Measurements from ENCODE around the gene HS6ST2.

Gene HS6ST2

DNA sequence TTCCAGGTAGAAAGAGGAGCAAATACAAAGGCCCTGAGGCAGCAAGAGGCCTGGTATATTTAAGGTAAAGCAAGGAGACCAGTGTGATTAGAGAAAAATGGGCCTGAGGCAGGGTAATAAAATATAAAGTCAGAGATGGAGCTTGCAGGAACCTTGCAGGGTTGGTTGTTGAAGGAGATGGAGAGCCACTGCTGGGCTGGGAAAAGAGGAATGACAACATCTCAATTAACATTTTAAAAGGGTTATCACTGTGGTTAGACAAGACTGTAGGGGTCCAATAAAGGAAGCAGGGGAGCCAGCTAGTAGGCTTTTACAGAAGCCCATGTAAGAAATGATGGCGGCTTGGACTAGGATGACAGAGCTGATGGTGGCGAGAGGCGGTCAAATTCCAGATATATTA lies 264.0 kb downstream of the HS6ST2 start:
- no CpG with 5 or more reads among the region's 3 CpGs for WGBS, 2 donors (ENCODE audit: extremely low coverage in 2 of 2, insufficient read length in 2 of 2, insufficient replicate concordance in 1 of 2)
- no peak for DNase-seq (ENCODE audit: low spot score)
- no peak overlapping the region for H2BK12ac ChIP-seq (ENCODE audit: low read length)

DNA sequence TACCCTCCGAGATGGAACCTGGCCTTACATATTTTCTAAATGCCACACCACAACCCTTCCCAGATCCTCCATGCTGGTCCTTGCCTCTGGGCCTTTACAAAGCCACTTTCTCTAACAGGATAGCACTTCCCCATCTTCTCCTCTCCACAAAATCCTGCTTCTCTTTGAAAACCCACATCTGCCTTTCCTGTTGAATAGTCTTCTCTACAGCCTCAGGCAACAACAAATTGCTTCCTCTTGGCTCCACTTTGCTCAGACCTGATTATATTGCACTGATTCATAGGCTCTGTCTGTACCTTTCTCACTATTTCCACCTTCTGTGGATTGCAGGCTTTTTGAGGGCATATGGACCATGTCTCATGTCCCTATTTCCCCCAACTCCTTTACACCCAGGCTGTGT lies 265.9 kb downstream of the HS6ST2 start:
- Histone ChIP-seq H3K9ac (ENCODE audit: low read depth, low read length, poor library complexity) (no peak overlapping the region), H3K18ac (ENCODE audit: low read length) (no peak overlapping the region), H3K27me3 (ENCODE audit: control insufficient read depth in 3 of 3, insufficient read depth in 3 of 3, low read depth in 1 of 3, low read length in 3 of 3) (peaks cover 0 to 24% (median 0%) of the 10 kb centered on the region in 3 experiments), H3K36me3 (replicated peaks in 1 of 2; ENCODE audit: control insufficient read depth in 2 of 2, insufficient read depth in 2 of 2, low read length in 2 of 2) (no peaks in the 10 kb centered on the region), H4K8ac (ENCODE audit: low read depth, low read length) (no peak overlapping the region), H3K23ac (ENCODE audit: low read depth, low read length, poor library complexity) (no peak overlapping the region), H4K91ac (ENCODE audit: low read depth, low read length, poor library complexity) (no peak overlapping the region), H3K27ac (replicated peaks; ENCODE audit: low read length) (no peak overlapping the region), H2AFZ (ENCODE audit: low read length) (no peak overlapping the region), H3K9me3 (replicated peaks in 1 of 2; ENCODE audit: control insufficient read depth in 2 of 2, insufficient read depth in 1 of 2, low read depth in 1 of 2, low read length in 2 of 2) (no peaks in the 10 kb centered on the region), H3K4me1 (ENCODE audit: control insufficient read depth in 2 of 2, insufficient read depth in 1 of 2, low read depth in 1 of 2, low read length in 2 of 2) (peaks cover 0 to 7% of the 10 kb centered on the region in 2 donors), H2AK5ac (ENCODE audit: low read depth, low read length) (no peak overlapping the region), H2BK15ac (ENCODE audit: low read length) (no peak overlapping the region), H3K14ac (ENCODE audit: low read length) (no peak overlapping the region), H3K4ac (ENCODE audit: low read length) (no peak overlapping the region), H2BK120ac (ENCODE audit: low read depth, low read length) (no peak overlapping the region), H3K79me1 (ENCODE audit: low read depth, low read length) (no peaks in the 10 kb centered on the region), H3K4me3 (ENCODE audit: low read length in 2 of 2) (no peak overlapping the region), H2BK5ac (ENCODE audit: low read length) (no peak overlapping the region), H2BK12ac (ENCODE audit: low read length) (no peak overlapping the region), H3K4me2 (ENCODE audit: insufficient read depth, low read length, poor library complexity, severe bottlenecking) (no peak overlapping the region)
- WGBS, 2 donors (ENCODE audit: extremely low coverage in 2 of 2, insufficient read length in 2 of 2, insufficient replicate concordance in 1 of 2), result no CpG with 5 or more reads among the region's 1 CpG
- DNase-seq (ENCODE audit: low spot score), result no peak

More for the DNA sequence above, 264.0 kb downstream of the HS6ST2 start:
- Histone ChIP-seq H2BK15ac (ENCODE audit: low read length) (no peak overlapping the region), H3K4me3 (ENCODE audit: low read length in 2 of 2) (no peak overlapping the region), H3K4me1 (ENCODE audit: control insufficient read depth in 2 of 2, insufficient read depth in 1 of 2, low read depth in 1 of 2, low read length in 2 of 2) (peaks cover 0 to 7% of the 10 kb centered on the region in 2 donors), H3K9me3 (replicated peaks in 1 of 2; ENCODE audit: control insufficient read depth in 2 of 2, insufficient read depth in 1 of 2, low read depth in 1 of 2, low read length in 2 of 2) (no peaks in the 10 kb centered on the region), H3K4ac (ENCODE audit: low read length) (no peak overlapping the region), H2BK5ac (ENCODE audit: low read length) (no peak overlapping the region), H2BK120ac (ENCODE audit: low read depth, low read length) (no peak overlapping the region), H3K9ac (ENCODE audit: low read depth, low read length, poor library complexity) (no peak overlapping the region), H3K23ac (ENCODE audit: low read depth, low read length, poor library complexity) (no peak overlapping the region), H3K4me2 (ENCODE audit: insufficient read depth, low read length, poor library complexity, severe bottlenecking) (no peak overlapping the region), H3K27me3 (ENCODE audit: control insufficient read depth in 3 of 3, insufficient read depth in 3 of 3, low read depth in 1 of 3, low read length in 3 of 3) (peaks cover 0 to 24% (median 0%) of the 10 kb centered on the region in 3 experiments), H3K18ac (ENCODE audit: low read length) (no peak overlapping the region), H3K36me3 (replicated peaks in 1 of 2; ENCODE audit: control insufficient read depth in 2 of 2, insufficient read depth in 2 of 2, low read length in 2 of 2) (no peaks in the 10 kb centered on the region), H3K27ac (replicated peaks; ENCODE audit: low read length) (no peak overlapping the region), H2AK5ac (ENCODE audit: low read depth, low read length) (no peak overlapping the region), H3K14ac (ENCODE audit: low read length) (no peak overlapping the region), H2AFZ (ENCODE audit: low read length) (no peak overlapping the region), H3K79me1 (ENCODE audit: low read depth, low read length) (no peaks in the 10 kb centered on the region), H4K8ac (ENCODE audit: low read depth, low read length) (no peak overlapping the region), H4K91ac (ENCODE audit: low read depth, low read length, poor library complexity) (no peak overlapping the region)

DNA sequence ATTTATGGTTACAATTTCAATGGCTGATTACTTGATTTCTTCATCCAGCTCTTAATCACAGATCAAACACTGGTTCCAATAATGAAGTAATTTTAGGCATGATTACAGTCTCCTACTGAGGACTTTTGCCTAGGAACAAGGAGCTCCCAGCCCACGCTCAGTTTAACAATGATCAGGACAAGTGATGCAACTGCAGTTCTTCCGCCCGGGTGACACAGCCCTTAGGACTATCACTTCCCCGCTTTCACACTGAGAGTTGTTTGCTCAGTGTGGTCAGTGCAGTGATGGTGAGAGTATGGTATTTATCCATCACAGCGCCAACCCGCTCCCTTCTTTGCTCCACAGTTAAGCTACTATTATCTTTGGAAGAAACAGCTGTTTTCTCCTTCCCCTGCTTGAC lies 266.4 kb downstream of the HS6ST2 start:
- Histone ChIP-seq H4K91ac (ENCODE audit: low read depth, low read length, poor library complexity) (no peak overlapping the region), H2BK15ac (ENCODE audit: low read length) (no peak overlapping the region), H3K9me3 (replicated peaks in 1 of 2; ENCODE audit: control insufficient read depth in 2 of 2, insufficient read depth in 1 of 2, low read depth in 1 of 2, low read length in 2 of 2) (no peaks in the 10 kb centered on the region), H3K4me1 (ENCODE audit: control insufficient read depth in 2 of 2, insufficient read depth in 1 of 2, low read depth in 1 of 2, low read length in 2 of 2) (peaks cover 0 to 7% of the 10 kb centered on the region in 2 donors), H2BK12ac (ENCODE audit: low read length) (no peak overlapping the region), H3K4ac (ENCODE audit: low read length) (no peak overlapping the region), H4K8ac (ENCODE audit: low read depth, low read length) (no peak overlapping the region), H3K27ac (replicated peaks; ENCODE audit: low read length) (no peak overlapping the region), H3K9ac (ENCODE audit: low read depth, low read length, poor library complexity) (no peak overlapping the region), H3K79me1 (ENCODE audit: low read depth, low read length) (no peaks in the 10 kb centered on the region), H3K18ac (ENCODE audit: low read length) (no peak overlapping the region), H3K4me3 (ENCODE audit: low read length in 2 of 2) (no peak overlapping the region), H2BK5ac (ENCODE audit: low read length) (no peak overlapping the region), H3K36me3 (replicated peaks in 1 of 2; ENCODE audit: control insufficient read depth in 2 of 2, insufficient read depth in 2 of 2, low read length in 2 of 2) (no peaks in the 10 kb centered on the region), H3K4me2 (ENCODE audit: insufficient read depth, low read length, poor library complexity, severe bottlenecking) (no peak overlapping the region), H2AFZ (ENCODE audit: low read length) (no peak overlapping the region), H3K14ac (ENCODE audit: low read length) (no peak overlapping the region), H3K23ac (ENCODE audit: low read depth, low read length, poor library complexity) (no peak overlapping the region), H2AK5ac (ENCODE audit: low read depth, low read length) (no peak overlapping the region), H2BK120ac (ENCODE audit: low read depth, low read length) (no peak overlapping the region), H3K27me3 (ENCODE audit: control insufficient read depth in 3 of 3, insufficient read depth in 3 of 3, low read depth in 1 of 3, low read length in 3 of 3) (peaks cover 0 to 24% (median 0%) of the 10 kb centered on the region in 3 experiments)
- no CpG with 5 or more reads among the region's 6 CpGs for WGBS, 2 donors (ENCODE audit: extremely low coverage in 2 of 2, insufficient read length in 2 of 2, insufficient replicate concordance in 1 of 2)
- DNase-seq (ENCODE audit: low spot score), result no peak

DNA sequence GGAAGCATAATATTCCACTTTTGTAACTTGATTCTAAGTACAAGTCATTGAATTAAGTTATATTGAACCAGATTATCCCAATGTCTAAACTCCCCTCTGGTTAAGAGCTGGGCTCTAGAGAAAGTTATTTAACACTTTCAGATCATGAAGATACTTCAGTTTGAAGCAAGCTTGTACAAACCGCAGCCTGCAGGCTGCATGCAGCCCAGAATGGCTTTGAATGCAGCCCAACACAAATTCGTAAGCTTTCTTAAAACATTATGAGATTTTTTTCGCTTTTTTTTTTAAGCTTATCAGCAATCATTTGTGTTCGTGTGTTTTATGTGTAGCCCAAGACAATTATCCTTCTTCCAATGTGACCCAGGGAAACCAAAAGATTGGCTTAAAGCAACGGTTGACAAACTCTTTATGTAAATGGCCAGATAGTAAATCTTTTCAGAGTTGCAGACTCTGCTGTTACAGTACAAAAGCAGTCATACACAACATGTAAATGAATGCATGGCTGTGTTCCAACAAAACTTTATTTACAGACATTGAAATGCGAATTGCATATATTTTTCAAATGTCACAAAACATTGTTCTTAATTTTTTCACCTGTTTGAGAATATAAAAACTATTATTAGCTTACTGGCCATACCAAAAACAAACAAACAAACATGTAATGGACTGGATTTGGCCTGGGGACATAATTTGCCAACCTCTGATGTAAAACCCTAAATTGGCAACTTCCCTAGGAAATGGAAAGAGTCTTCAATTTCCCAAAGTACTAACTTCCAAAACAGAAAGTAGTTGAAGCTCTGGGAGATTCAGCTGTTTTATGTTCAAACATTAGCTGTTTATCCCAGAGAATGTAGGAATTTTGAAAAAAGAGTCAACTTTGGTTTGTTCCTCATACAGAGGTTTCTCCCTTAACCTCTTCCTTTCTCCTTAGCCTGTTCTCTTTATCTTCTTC lies 268.5 kb downstream of the HS6ST2 start:
- Histone ChIP-seq H3K4me3 (ENCODE audit: low read length in 2 of 2) (no peak overlapping the region), H2AK5ac (ENCODE audit: low read depth, low read length) (no peak overlapping the region), H3K9me3 (replicated peaks in 1 of 2; ENCODE audit: control insufficient read depth in 2 of 2, insufficient read depth in 1 of 2, low read depth in 1 of 2, low read length in 2 of 2) (no peaks in the 10 kb centered on the region), H3K4me2 (ENCODE audit: insufficient read depth, low read length, poor library complexity, severe bottlenecking) (no peak overlapping the region), H3K14ac (ENCODE audit: low read length) (no peak overlapping the region), H3K36me3 (replicated peaks in 1 of 2; ENCODE audit: control insufficient read depth in 2 of 2, insufficient read depth in 2 of 2, low read length in 2 of 2) (no peaks in the 10 kb centered on the region), H4K8ac (ENCODE audit: low read depth, low read length) (no peak overlapping the region), H2BK15ac (ENCODE audit: low read length) (no peak overlapping the region), H3K27me3 (ENCODE audit: control insufficient read depth in 3 of 3, insufficient read depth in 3 of 3, low read depth in 1 of 3, low read length in 3 of 3) (peaks cover 0 to 19% (median 0%) of the 10 kb centered on the region in 3 experiments), H3K27ac (replicated peaks; ENCODE audit: low read length) (no peak overlapping the region), H3K79me1 (ENCODE audit: low read depth, low read length) (no peaks in the 10 kb centered on the region), H2AFZ (ENCODE audit: low read length) (no peak overlapping the region), H4K91ac (ENCODE audit: low read depth, low read length, poor library complexity) (no peak overlapping the region), H3K4me1 (ENCODE audit: control insufficient read depth in 2 of 2, insufficient read depth in 1 of 2, low read depth in 1 of 2, low read length in 2 of 2) (peaks cover 0 to 7% of the 10 kb centered on the region in 2 donors), H2BK12ac (ENCODE audit: low read length) (no peak overlapping the region), H2BK5ac (ENCODE audit: low read length) (no peak overlapping the region), H3K4ac (ENCODE audit: low read length) (no peak overlapping the region), H3K18ac (ENCODE audit: low read length) (no peak overlapping the region), H3K23ac (ENCODE audit: low read depth, low read length, poor library complexity) (no peak overlapping the region), H2BK120ac (ENCODE audit: low read depth, low read length) (no peak overlapping the region), H3K9ac (ENCODE audit: low read depth, low read length, poor library complexity) (no peak overlapping the region)
- WGBS, 2 donors (ENCODE audit: extremely low coverage in 2 of 2, insufficient read length in 2 of 2, insufficient replicate concordance in 1 of 2), result no CpG with 5 or more reads among the region's 6 CpGs
- DNase-seq (ENCODE audit: low spot score), result no peak

All from neuronal stem cell (in vitro differentiated cells).